GM12878 (cell line): Measurements from ENCODE around the gene PARN. TPM values are rescaled to one million over a fixed set of nuclear protein-coding genes. Genes with fewer than 3 reads are reported as not detected.

Source experiments
- BMI1 ChIP-seq: fragments of 450-650 bp; IDR thresholded peaks from 2 replicates; pipeline ENCODE4 v1.6.1; 2016; ENCODE audit warnings: mild to moderate bottlenecking, moderate library complexity, borderline replicate concordance
- CBFB ChIP-seq: IDR thresholded peaks from 2 replicates; pipeline ENCODE4 v1.6.1; 2016; ENCODE audit warnings: antibody characterized with exemption, low read depth
- DPF2 ChIP-seq: fragments of 450-650 bp; IDR thresholded peaks from 2 replicates; pipeline ENCODE4 v1.6.1; 2017; ENCODE audit warnings: mild to moderate bottlenecking
- FOS ChIP-seq: IDR thresholded peaks from 3 replicates; pipeline ENCODE4 v1.6.1; 2011; ENCODE audit warnings: borderline replicate concordance; ENCODE audit not compliant: insufficient read length; ENCODE audit errors: extremely low read depth
- FOXM1 ChIP-seq: IDR thresholded peaks from 2 replicates; pipeline ENCODE4 v1.6.1; 2012; ENCODE audit warnings: low read depth, mild to moderate bottlenecking, inconsistent platforms, low read length, moderate library complexity
- GATAD2B ChIP-seq: fragments of 450-650 bp; conservative IDR thresholded peaks from 2 replicates; pipeline ENCODE4 v1.6.1; 2017; ENCODE audit warnings: low read depth, mild to moderate bottlenecking, moderate library complexity
- HDAC6 ChIP-seq: fragments of 200-600 bp; sonication (generic); IDR thresholded peaks from one replicate; pipeline ENCODE4 v1.8.0; 2017; ENCODE audit warnings: antibody characterized with exemption; ENCODE audit not compliant: unreplicated experiment
- MEF2B ChIP-seq: fragments of 450-650 bp; IDR thresholded peaks from 2 replicates; pipeline ENCODE4 v1.6.1; 2018; ENCODE audit warnings: mild to moderate bottlenecking, moderate library complexity; ENCODE audit not compliant: partially characterized antibody, poor library complexity, severe bottlenecking
- NFIC ChIP-seq: IDR thresholded peaks from 2 replicates; pipeline ENCODE4 v1.6.1; 2012; ENCODE audit warnings: low read depth, mild to moderate bottlenecking, inconsistent platforms, low read length, moderate library complexity
- POLR2AphosphoS5 ChIP-seq: IDR thresholded peaks from 2 replicates; pipeline ENCODE4 v1.6.1; 2011; ENCODE audit warnings: mild to moderate bottlenecking, low read length, inconsistent platforms
- STAT3 ChIP-seq: IDR thresholded peaks from 2 replicates; pipeline ENCODE4 v1.6.1; 2011; ENCODE audit warnings: low read depth, low read length, improper control_type of control experiment
- ZNF217 ChIP-seq: fragments of 450-650 bp; IDR thresholded peaks from 2 replicates; pipeline ENCODE4 v1.6.1; 2017; ENCODE audit warnings: antibody characterized with exemption, mild to moderate bottlenecking
- ZNF24 ChIP-seq: fragments of 450-650 bp; IDR thresholded peaks from 2 replicates; pipeline ENCODE4 v1.6.1; 2017; ENCODE audit warnings: antibody characterized with exemption, mild to moderate bottlenecking
- ZNF622 ChIP-seq: fragments of 450-650 bp; IDR thresholded peaks from 2 replicates; pipeline ENCODE4 v1.6.1; 2017; ENCODE audit warnings: mild to moderate bottlenecking, inconsistent platforms
- polyA plus RNA-seq, 11 experiments: library from polyadenylated mRNA; depleted of rRNA in 4 of 11; unstranded in 6 of 11; stranded (reverse) in 5 of 11; fragments of >200 nt; fragmentation: Nextera tagmentation in 4 of 11; fragmentation: Illumina TruSeq in 1 of 11; extraction: Ambion mirVana in 4 of 11; extraction: Trizol in 1 of 11; gene quantifications; 1 replicate in 1 of 11; 2 replicates in 10 of 11; pipeline versions ENCODE4 v1.2.1 to v1.2.3, GENCODE V29; 2011 to 2016; ENCODE audit warnings: inconsistent platforms in 2 of 11, missing spikeins in 2 of 11, low read depth in 1 of 11
- total RNA-seq, 4 experiments: library from RNA; depleted of rRNA in 3 of 4; stranded (reverse); fragments of >200 nt in 3 of 4; fragmentation: Illumina TruSeq in 1 of 4; extraction: Trizol in 1 of 4; gene quantifications; 2 replicates each; pipeline versions ENCODE4 v1.2.1 to v1.2.3, GENCODE V29; 2013 to 2021
- TF ChIP-seq, protein P1 (sequence below), 3 experiments: IDR thresholded peaks in 2 of 3; conservative IDR thresholded peaks in 1 of 3; 2 replicates each; pipeline ENCODE4 v1.5.1; 2011; ENCODE audit warnings: low read depth in 3 of 3, low read length in 3 of 3, mild to moderate bottlenecking in 3 of 3, control low read depth in 2 of 3, moderate library complexity in 2 of 3, inconsistent platforms in 1 of 3, mixed read lengths in 1 of 3; ENCODE audit not compliant: control insufficient read depth in 2 of 3, insufficient read depth in 1 of 3; ENCODE audit errors: extremely low read depth in 1 of 3
- TF ChIP-seq, protein P2 (sequence below): fragments of 150-350 bp; IDR thresholded peaks from 2 replicates; pipeline ENCODE4 v1.6.1; 2014; ENCODE audit warnings: mild to moderate bottlenecking, low read depth, low read length
- TF ChIP-seq, protein P3 (sequence below): IDR thresholded peaks from 2 replicates; pipeline ENCODE4 v1.6.1; 2011; ENCODE audit warnings: borderline replicate concordance, low read depth, mild to moderate bottlenecking, moderate library complexity, low read length; ENCODE audit not compliant: insufficient read depth, poor library complexity, severe bottlenecking
- TF ChIP-seq, protein P4 (sequence below): fragments of 450-650 bp; IDR thresholded peaks from 2 replicates; pipeline ENCODE4 v1.6.1; 2017; ENCODE audit warnings: borderline replicate concordance
- TF ChIP-seq, protein P5 (sequence below): fragments of 450-650 bp; IDR thresholded peaks from 2 replicates; pipeline ENCODE4 v1.6.1; 2017; ENCODE audit warnings: mild to moderate bottlenecking, moderate library complexity

PARN gene
- total and polyA plus RNA-seq, 10 of the 15 experiments (the other 5 are each of a cell fraction or from before 2014, with no cell fraction given): 15.6 to 77.3 (median 47.7) TPM

DNA sequence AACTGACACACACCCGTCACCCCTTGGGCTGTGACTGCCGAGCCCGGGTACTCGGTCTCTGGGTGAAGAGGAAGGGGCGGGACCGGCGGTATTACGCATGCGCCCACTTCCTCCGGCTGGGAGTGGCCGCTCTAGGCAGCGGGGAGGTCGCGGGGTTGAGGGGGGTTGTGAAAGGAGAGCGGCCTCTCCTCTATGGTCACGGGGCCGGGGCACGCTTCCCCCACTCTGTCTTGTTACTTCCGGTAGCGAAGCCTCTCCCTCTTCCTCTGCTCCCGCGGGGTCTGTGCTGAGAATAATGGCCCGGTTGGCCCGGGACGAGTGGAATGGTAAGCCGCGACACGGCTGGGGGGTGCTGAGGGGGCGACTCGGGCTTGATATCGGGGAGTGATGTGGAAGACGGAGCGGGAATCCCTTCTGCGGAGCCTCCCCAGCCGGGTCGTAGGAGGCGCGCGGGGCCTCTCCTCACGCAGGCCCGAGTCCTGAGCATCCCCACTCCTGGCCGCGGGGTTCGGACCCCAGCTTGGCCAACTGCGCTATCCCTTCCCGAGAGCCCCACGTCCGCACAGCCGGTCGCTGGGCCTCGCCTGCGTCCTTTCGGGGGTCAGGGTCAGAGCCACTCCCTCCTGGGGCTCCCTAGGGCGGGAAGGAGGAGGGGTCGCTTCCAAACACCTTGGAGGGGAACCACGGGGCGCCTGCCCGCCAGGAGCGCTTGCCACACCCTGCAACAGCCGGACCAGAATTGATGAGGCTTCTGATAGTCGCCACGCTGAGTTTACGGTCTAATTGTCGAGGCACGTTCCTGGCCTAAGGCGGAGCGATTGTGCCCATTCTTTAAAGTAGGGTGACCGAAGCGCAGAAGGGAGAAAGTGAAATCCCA, 2.9 kb upstream of the PARN start, which contains the start of gene BFAR (continued):
- TF ChIP-seq, protein P1, sequence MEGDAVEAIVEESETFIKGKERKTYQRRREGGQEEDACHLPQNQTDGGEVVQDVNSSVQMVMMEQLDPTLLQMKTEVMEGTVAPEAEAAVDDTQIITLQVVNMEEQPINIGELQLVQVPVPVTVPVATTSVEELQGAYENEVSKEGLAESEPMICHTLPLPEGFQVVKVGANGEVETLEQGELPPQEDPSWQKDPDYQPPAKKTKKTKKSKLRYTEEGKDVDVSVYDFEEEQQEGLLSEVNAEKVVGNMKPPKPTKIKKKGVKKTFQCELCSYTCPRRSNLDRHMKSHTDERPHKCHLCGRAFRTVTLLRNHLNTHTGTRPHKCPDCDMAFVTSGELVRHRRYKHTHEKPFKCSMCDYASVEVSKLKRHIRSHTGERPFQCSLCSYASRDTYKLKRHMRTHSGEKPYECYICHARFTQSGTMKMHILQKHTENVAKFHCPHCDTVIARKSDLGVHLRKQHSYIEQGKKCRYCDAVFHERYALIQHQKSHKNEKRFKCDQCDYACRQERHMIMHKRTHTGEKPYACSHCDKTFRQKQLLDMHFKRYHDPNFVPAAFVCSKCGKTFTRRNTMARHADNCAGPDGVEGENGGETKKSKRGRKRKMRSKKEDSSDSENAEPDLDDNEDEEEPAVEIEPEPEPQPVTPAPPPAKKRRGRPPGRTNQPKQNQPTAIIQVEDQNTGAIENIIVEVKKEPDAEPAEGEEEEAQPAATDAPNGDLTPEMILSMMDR (IDR thresholded peaks at IDR 0.05 in 2 of 3, conservative IDR thresholded peaks at IDR 0.05 in 1 of 3; ENCODE audit: control insufficient read depth in 2 of 3, extremely low read depth in 1 of 3, insufficient read depth in 1 of 3, low read depth in 3 of 3, low read length in 3 of 3): no peak
- TF ChIP-seq CBFB: peak; percentile 86; the same call in 1 of the 2 replicates
- TF ChIP-seq NFIC: no peak
- TF ChIP-seq, protein P2, sequence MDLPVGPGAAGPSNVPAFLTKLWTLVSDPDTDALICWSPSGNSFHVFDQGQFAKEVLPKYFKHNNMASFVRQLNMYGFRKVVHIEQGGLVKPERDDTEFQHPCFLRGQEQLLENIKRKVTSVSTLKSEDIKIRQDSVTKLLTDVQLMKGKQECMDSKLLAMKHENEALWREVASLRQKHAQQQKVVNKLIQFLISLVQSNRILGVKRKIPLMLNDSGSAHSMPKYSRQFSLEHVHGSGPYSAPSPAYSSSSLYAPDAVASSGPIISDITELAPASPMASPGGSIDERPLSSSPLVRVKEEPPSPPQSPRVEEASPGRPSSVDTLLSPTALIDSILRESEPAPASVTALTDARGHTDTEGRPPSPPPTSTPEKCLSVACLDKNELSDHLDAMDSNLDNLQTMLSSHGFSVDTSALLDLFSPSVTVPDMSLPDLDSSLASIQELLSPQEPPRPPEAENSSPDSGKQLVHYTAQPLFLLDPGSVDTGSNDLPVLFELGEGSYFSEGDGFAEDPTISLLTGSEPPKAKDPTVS: no peak
- no peak for TF ChIP-seq BMI1
- TF ChIP-seq ZNF622: no peak
- TF ChIP-seq ZNF24: no peak
- TF ChIP-seq, protein P3, sequence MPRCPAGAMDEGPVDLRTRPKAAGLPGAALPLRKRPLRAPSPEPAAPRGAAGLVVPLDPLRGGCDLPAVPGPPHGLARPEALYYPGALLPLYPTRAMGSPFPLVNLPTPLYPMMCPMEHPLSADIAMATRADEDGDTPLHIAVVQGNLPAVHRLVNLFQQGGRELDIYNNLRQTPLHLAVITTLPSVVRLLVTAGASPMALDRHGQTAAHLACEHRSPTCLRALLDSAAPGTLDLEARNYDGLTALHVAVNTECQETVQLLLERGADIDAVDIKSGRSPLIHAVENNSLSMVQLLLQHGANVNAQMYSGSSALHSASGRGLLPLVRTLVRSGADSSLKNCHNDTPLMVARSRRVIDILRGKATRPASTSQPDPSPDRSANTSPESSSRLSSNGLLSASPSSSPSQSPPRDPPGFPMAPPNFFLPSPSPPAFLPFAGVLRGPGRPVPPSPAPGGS: no peak
- TF ChIP-seq HDAC6: no peak
- TF ChIP-seq, protein P4, sequence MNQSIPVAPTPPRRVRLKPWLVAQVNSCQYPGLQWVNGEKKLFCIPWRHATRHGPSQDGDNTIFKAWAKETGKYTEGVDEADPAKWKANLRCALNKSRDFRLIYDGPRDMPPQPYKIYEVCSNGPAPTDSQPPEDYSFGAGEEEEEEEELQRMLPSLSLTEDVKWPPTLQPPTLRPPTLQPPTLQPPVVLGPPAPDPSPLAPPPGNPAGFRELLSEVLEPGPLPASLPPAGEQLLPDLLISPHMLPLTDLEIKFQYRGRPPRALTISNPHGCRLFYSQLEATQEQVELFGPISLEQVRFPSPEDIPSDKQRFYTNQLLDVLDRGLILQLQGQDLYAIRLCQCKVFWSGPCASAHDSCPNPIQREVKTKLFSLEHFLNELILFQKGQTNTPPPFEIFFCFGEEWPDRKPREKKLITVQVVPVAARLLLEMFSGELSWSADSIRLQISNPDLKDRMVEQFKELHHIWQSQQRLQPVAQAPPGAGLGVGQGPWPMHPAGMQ: no peak
- no peak for TF ChIP-seq FOS
- TF ChIP-seq ZNF217: no peak
- 0 out of 2 replicates have a peak, but pooled peaks have one; percentile 43 for TF ChIP-seq GATAD2B
- TF ChIP-seq DPF2: peak; percentile 52
- TF ChIP-seq, protein P5, sequence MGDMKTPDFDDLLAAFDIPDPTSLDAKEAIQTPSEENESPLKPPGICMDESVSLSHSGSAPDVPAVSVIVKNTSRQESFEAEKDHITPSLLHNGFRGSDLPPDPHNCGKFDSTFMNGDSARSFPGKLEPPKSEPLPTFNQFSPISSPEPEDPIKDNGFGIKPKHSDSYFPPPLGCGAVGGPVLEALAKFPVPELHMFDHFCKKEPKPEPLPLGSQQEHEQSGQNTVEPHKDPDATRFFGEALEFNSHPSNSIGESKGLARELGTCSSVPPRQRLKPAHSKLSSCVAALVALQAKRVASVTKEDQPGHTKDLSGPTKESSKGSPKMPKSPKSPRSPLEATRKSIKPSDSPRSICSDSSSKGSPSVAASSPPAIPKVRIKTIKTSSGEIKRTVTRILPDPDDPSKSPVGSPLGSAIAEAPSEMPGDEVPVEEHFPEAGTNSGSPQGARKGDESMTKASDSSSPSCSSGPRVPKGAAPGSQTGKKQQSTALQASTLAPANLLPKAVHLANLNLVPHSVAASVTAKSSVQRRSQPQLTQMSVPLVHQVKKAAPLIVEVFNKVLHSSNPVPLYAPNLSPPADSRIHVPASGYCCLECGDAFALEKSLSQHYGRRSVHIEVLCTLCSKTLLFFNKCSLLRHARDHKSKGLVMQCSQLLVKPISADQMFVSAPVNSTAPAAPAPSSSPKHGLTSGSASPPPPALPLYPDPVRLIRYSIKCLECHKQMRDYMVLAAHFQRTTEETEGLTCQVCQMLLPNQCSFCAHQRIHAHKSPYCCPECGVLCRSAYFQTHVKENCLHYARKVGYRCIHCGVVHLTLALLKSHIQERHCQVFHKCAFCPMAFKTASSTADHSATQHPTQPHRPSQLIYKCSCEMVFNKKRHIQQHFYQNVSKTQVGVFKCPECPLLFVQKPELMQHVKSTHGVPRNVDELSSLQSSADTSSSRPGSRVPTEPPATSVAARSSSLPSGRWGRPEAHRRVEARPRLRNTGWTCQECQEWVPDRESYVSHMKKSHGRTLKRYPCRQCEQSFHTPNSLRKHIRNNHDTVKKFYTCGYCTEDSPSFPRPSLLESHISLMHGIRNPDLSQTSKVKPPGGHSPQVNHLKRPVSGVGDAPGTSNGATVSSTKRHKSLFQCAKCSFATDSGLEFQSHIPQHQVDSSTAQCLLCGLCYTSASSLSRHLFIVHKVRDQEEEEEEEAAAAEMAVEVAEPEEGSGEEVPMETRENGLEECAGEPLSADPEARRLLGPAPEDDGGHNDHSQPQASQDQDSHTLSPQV: no peak
- TF ChIP-seq STAT3: no peak
- TF ChIP-seq FOXM1: no peak
- peak; percentile 99 for TF ChIP-seq POLR2AphosphoS5
- TF ChIP-seq MEF2B: no peak
